IMR-90 (cell line): Measurements from ENCODE around the gene OSBP2. TPM values are rescaled to one million over a fixed set of nuclear protein-coding genes. Genes with fewer than 3 reads are reported as not detected.

Source experiments
- ATAC-seq: fragments of 200-7000 bp; cut with Tn5 transposase; 2 replicates; pipeline ENCODE4 v1.9.1; 2020; ENCODE audit warnings: low read depth, mild to moderate bottlenecking, moderate library complexity
- BruUV-seq: library from RNA; stranded (reverse); fragments of 400-500 nt; replicated peaks from 2 replicates; lab custom pipeline; 2021; lab: Mats Ljungman, UMichigan
- CTCF ChIA-PET: fragments of 300-600 bp; formaldehyde crosslinking; extraction: SDS; loops from one replicate; lab custom pipeline; 2021; ENCODE audit warnings: antibody characterized with exemption; lab: Yijun Ruan, JAX
- POLR2A ChIA-PET: fragments of 300-600 bp; sonication (Branson Sonifier 250); formaldehyde crosslinking; loops from one replicate; lab custom pipeline; 2022; ENCODE audit warnings: antibody characterized with exemption; ENCODE audit not compliant: unreplicated experiment; lab: Charles Lee
- DNase-seq: peaks from one replicate; pipeline ENCODE4 v3.0.0; 2013
- H2AFZ ChIP-seq: replicated peaks from 2 replicates; pipeline ENCODE3; 2013; ENCODE audit warnings: low read length, mild to moderate bottlenecking; ENCODE audit not compliant: poor library complexity
- H2AK5ac ChIP-seq: 2 replicates; pipeline ENCODE4 v1.6.1; 2013; ENCODE audit warnings: low read depth, low read length, inconsistent platforms
- H2AK9ac ChIP-seq: replicated peaks from 2 replicates; pipeline ENCODE3; 2013; ENCODE audit warnings: mild to moderate bottlenecking, low read depth, low read length, moderate library complexity; ENCODE audit not compliant: poor library complexity
- H2BK120ac ChIP-seq: 2 replicates; pipeline ENCODE4 v1.6.1; 2013; ENCODE audit warnings: low read depth, low read length, inconsistent platforms
- H2BK15ac ChIP-seq: 3 replicates; pipeline ENCODE4 v1.6.1; 2013; ENCODE audit warnings: low read depth, low read length, inconsistent platforms
- H2BK20ac ChIP-seq: 2 replicates; pipeline ENCODE4 v1.6.1; 2013; ENCODE audit warnings: low read depth, mild to moderate bottlenecking, inconsistent platforms, low read length, moderate library complexity
- H2BK5ac ChIP-seq: 2 replicates; pipeline ENCODE4 v1.6.1; 2013; ENCODE audit warnings: mild to moderate bottlenecking, low read depth, low read length, inconsistent platforms; ENCODE audit not compliant: poor library complexity, severe bottlenecking
- H3K14ac ChIP-seq: replicated peaks from 2 replicates; pipeline ENCODE4 v1.6.1; 2013; ENCODE audit warnings: low read depth, low read length, inconsistent platforms
- H3K18ac ChIP-seq: 2 replicates; pipeline ENCODE4 v1.6.1; 2013; ENCODE audit warnings: low read depth, low read length, control low read depth
- H3K23ac ChIP-seq: 2 replicates; pipeline ENCODE4 v1.6.1; 2013; ENCODE audit warnings: low read depth, low read length, inconsistent platforms
- H3K27ac ChIP-seq: 2 replicates; pipeline ENCODE4 v1.5.1; 2013; ENCODE audit warnings: mild to moderate bottlenecking, control low read depth, low read length; ENCODE audit not compliant: insufficient read depth
- H3K27me3 ChIP-seq: 2 replicates; pipeline ENCODE4 v1.6.1; 2013; ENCODE audit warnings: low read length; ENCODE audit not compliant: control insufficient read depth, insufficient read depth
- H3K36me3 ChIP-seq: 2 replicates; pipeline ENCODE4 v1.6.1; 2013; ENCODE audit warnings: low read length, mixed read lengths; ENCODE audit not compliant: control insufficient read depth, insufficient read depth
- H3K4ac ChIP-seq: 2 replicates; pipeline ENCODE4 v1.6.1; 2013; ENCODE audit warnings: low read depth, low read length, inconsistent platforms
- H3K4me1 ChIP-seq: 2 replicates; pipeline ENCODE4 v1.6.1; 2013; ENCODE audit warnings: low read length, mixed read lengths; ENCODE audit not compliant: control insufficient read depth, insufficient read depth
- H3K4me2 ChIP-seq: 2 replicates; pipeline ENCODE4 v1.6.1; 2013; ENCODE audit warnings: low read depth, mild to moderate bottlenecking, control low read depth, low read length, moderate library complexity
- H3K4me3 ChIP-seq: 2 replicates; pipeline ENCODE4 v1.5.1; 2013; ENCODE audit warnings: low read depth, mild to moderate bottlenecking, control low read depth, low read length, moderate library complexity; ENCODE audit not compliant: insufficient read depth
- H3K56ac ChIP-seq: 2 replicates; pipeline ENCODE4 v1.6.1; 2013; ENCODE audit warnings: low read length, inconsistent platforms; ENCODE audit not compliant: insufficient read depth; ENCODE audit errors: extremely low read depth
- H3K79me1 ChIP-seq, 2 experiments: 2 replicates each; pipeline ENCODE4 v1.6.1; 2013; ENCODE audit warnings: low read length in 2 of 2, inconsistent platforms in 1 of 2, low read depth in 1 of 2
- H3K9ac ChIP-seq: 2 replicates; pipeline ENCODE4 v1.6.1; 2013; ENCODE audit warnings: low read depth, low read length, control low read depth
- H3K9me1 ChIP-seq: 2 replicates; pipeline ENCODE4 v1.6.1; 2013; ENCODE audit warnings: low read length, inconsistent platforms; ENCODE audit not compliant: insufficient read depth
- H3K9me3 ChIP-seq: 2 replicates; pipeline ENCODE4 v1.6.1; 2013; ENCODE audit warnings: low read length; ENCODE audit not compliant: control insufficient read depth, insufficient read depth
- H4K20me1 ChIP-seq: 2 replicates; pipeline ENCODE4 v1.6.1; 2013; ENCODE audit warnings: low read length, inconsistent platforms; ENCODE audit not compliant: insufficient read depth
- H4K5ac ChIP-seq: 2 replicates; pipeline ENCODE4 v1.6.1; 2013; ENCODE audit warnings: mild to moderate bottlenecking, low read depth, low read length, control low read depth
- H4K8ac ChIP-seq, 2 experiments: 2 replicates each; pipeline ENCODE4 v1.6.1; 2013; ENCODE audit warnings: low read depth in 2 of 2, low read length in 2 of 2, control low read depth in 1 of 2, inconsistent platforms in 1 of 2
- H4K91ac ChIP-seq: 2 replicates; pipeline ENCODE4 v1.6.1; 2013; ENCODE audit warnings: low read depth, low read length, inconsistent platforms; ENCODE audit not compliant: insufficient read depth
- CEBPB ChIP-seq: IDR thresholded peaks from 2 replicates; pipeline ENCODE4 v1.6.1; 2012; ENCODE audit warnings: low read depth, low read length, improper control_type of control experiment
- CHD1 ChIP-seq: IDR thresholded peaks from 2 replicates; pipeline ENCODE4 v1.6.1; 2012; ENCODE audit warnings: low read depth, low read length, improper control_type of control experiment
- FOS ChIP-seq: fragments of 150-350 bp; IDR thresholded peaks from 2 replicates; pipeline ENCODE4 v1.6.1; 2016; ENCODE audit warnings: low read depth, low read length
- MAZ ChIP-seq: IDR thresholded peaks from 2 replicates; pipeline ENCODE4 v1.6.1; 2012; ENCODE audit warnings: low read depth, mild to moderate bottlenecking, low read length, improper control_type of control experiment, moderate library complexity, borderline replicate concordance
- MXI1 ChIP-seq: IDR thresholded peaks from 2 replicates; pipeline ENCODE4 v1.6.1; 2012; ENCODE audit warnings: low read depth, mild to moderate bottlenecking, low read length, moderate library complexity, borderline replicate concordance
- RAD21 ChIP-seq: IDR thresholded peaks from 2 replicates; pipeline ENCODE4 v1.6.1; 2012; ENCODE audit warnings: low read length, improper control_type of control experiment
- RCOR1 ChIP-seq: IDR thresholded peaks from 2 replicates; pipeline ENCODE4 v1.6.1; 2012; ENCODE audit warnings: mild to moderate bottlenecking, low read length, improper control_type of control experiment; ENCODE audit not compliant: insufficient replicate concordance
- RFX5 ChIP-seq: IDR thresholded peaks from 2 replicates; pipeline ENCODE4 v1.8.0; 2012; ENCODE audit warnings: low read depth, mild to moderate bottlenecking, low read length, moderate library complexity
- SMC3 ChIP-seq: fragments of 150-350 bp; IDR thresholded peaks from 2 replicates; pipeline ENCODE4 v1.6.1; 2016; ENCODE audit warnings: low read depth, mild to moderate bottlenecking, antibody characterized with exemption, low read length, moderate library complexity
- WGBS, 2 experiments: methylation state at CpG; one replicate each; pipeline versions ENCODE4 v1.1.5 to v1.1.7; 2013; ENCODE audit warnings: missing lambda C conversion rate in 2 of 2; ENCODE audit not compliant: insufficient read length in 1 of 2; ENCODE audit errors: extremely low coverage in 2 of 2; 5-methylcytosine and 5-hydroxymethylcytosine counted together
- dilution Hi-C: fragments of 300-500 bp; cut with HindIII; formaldehyde crosslinking; loops from one replicate; pipeline ENCODE4 v1.14.3; 2018; ENCODE audit warnings: low sequenced_read_pairs; ENCODE audit not compliant: unreplicated experiment
- in situ Hi-C: fragments of 300-500 bp; cut with MboI; formaldehyde crosslinking; loops from 3 replicates; pipeline ENCODE4 v1.14.3; 2019; ENCODE audit warnings: low sequenced_read_pairs, inconsistent platforms, mixed read lengths
- intact Hi-C: fragments of 100-400 bp; cut with micrococcal nuclease; formaldehyde crosslinking; loops from 2 replicates; pipeline ENCODE4 v1.10.0; 2022
- polyA plus RNA-seq, 3 experiments: library from polyadenylated mRNA; depleted of rRNA; stranded (reverse); fragments of >200 nt; gene quantifications; 2 replicates each; pipeline ENCODE4 v1.2.3, GENCODE V29; 2012; ENCODE audit warnings: low replicate concordance in 1 of 3
- total RNA-seq: library from RNA; depleted of rRNA; stranded (reverse); fragments of >200 nt; gene quantifications from 2 replicates; pipeline ENCODE4 v1.2.3, GENCODE V29; 2012
- TF ChIP-seq, protein P1 (sequence below): fragments of 150-350 bp; IDR thresholded peaks from 2 replicates; pipeline ENCODE4 v1.6.1; 2017; ENCODE audit warnings: mild to moderate bottlenecking, antibody characterized with exemption, low read length, low read depth

Gene OSBP2
- total and polyA plus RNA-seq, 2 of the 4 experiments (the other 2 are of a cell fraction), result 1.8 to 2.2 TPM

DNA sequence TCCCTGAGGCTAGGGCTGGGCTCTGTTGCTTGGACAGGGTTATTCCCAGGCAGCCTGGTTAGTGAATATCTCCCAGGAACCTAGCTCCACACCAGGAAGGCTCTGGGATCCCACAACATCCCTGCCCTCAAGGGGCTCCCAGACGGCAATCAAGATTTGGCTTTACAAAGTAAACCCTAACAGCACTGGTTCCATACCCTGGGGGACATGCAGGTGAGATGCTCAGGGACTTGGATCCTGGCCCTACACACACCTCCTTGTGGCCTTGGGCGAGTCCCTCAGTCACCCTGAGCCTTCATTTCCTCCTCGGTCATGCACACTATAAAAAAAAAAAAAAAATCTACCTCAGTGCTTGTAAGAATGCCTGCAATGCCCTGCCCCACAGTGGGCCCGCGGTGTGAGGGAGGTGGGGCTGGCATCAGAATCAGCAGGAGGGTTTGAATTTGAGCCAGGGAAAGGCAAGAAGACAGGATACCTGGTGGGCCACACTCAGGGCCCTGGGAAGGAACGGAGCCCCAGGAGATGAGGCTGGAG is 187.6 kb downstream of the OSBP2 start:
- Histone ChIP-seq H3K56ac (no peak overlapping the region), H2AK5ac (no peak overlapping the region), H4K8ac (no peak overlapping the region), H4K5ac (no peak overlapping the region), H3K9me3 (no peaks in the 10 kb centered on the region), H3K4ac (no peak overlapping the region), H3K4me2 (no peak overlapping the region), H2BK15ac (no peak overlapping the region), H3K9me1 (no peaks in the 10 kb centered on the region), H2BK5ac (no peak overlapping the region), H3K27me3 (no peaks in the 10 kb centered on the region; the same call in 1 of the 2 replicates), H3K23ac (no peak overlapping the region), H4K20me1 (no peaks in the 10 kb centered on the region), H2AFZ (no peak overlapping the region), H3K79me1 (no peaks in the 10 kb centered on the region), H3K14ac (no peak overlapping the region), H4K91ac (no peak overlapping the region), H2BK120ac (no peak overlapping the region), H3K4me3 (no peak overlapping the region), H2AK9ac (no peak overlapping the region), H2BK20ac (no peak overlapping the region), H3K4me1 (no peaks in the 10 kb centered on the region; the same call in 1 of the 2 replicates), H3K9ac (no peak overlapping the region), H3K36me3 (no peaks in the 10 kb centered on the region), H3K18ac (no peak overlapping the region), H3K27ac (no peak overlapping the region)
- dilution Hi-C loops (no loop called here), in situ Hi-C loops (no loop called here), intact Hi-C loops (no loop called here)
- no CpG with 5 or more reads among the region's 6 CpGs for WGBS, 2 experiments
- ATAC-seq, result no peak
- ChIA-PET CTCF (interaction anchor here (1.4 kb wide), 1 partner anchor 8 kb away, joined by 3 read pairs; no protein-coding TSS in a partner anchor), POLR2A (no interaction called here)
- BruUV-seq, result no TSS peak
- DNase-seq, result no peak
- TF ChIP-seq RCOR1, result no peak
- no peak for TF ChIP-seq CHD1
- no peak for TF ChIP-seq RAD21
- TF ChIP-seq, protein P1, sequence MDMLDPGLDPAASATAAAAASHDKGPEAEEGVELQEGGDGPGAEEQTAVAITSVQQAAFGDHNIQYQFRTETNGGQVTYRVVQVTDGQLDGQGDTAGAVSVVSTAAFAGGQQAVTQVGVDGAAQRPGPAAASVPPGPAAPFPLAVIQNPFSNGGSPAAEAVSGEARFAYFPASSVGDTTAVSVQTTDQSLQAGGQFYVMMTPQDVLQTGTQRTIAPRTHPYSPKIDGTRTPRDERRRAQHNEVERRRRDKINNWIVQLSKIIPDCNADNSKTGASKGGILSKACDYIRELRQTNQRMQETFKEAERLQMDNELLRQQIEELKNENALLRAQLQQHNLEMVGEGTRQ, result no peak
- no peak for TF ChIP-seq MAZ
- no peak for TF ChIP-seq FOS
- TF ChIP-seq RFX5, result no peak
- TF ChIP-seq MXI1, result no peak
- TF ChIP-seq CEBPB, result no peak
- TF ChIP-seq SMC3, result no peak
